SK-N-SH (cell line): ENCODE results near the gene GALNTL6.

ENCODE experiments used
- EP300 ChIP-seq, 2 experiments: IDR thresholded peaks; 2 replicates each; pipeline versions ENCODE4 v1.4.0 to v1.6.1; 2012; ENCODE audit warnings: borderline replicate concordance in 1 of 2, low read depth in 1 of 2, low read length in 1 of 2
- EZH2phosphoT487 ChIP-seq: fragments of 200-600 bp; sonication (generic); IDR thresholded peaks from 2 replicates; pipeline ENCODE4 v1.6.1; 2017; ENCODE audit warnings: low read depth, mixed run types, mild to moderate bottlenecking, antibody characterized with exemption, moderate library complexity, borderline replicate concordance
- MXI1 ChIP-seq: IDR thresholded peaks from 2 replicates; pipeline ENCODE4 v1.6.1; 2012; ENCODE audit warnings: mild to moderate bottlenecking, low read depth, low read length, improper control_type of control experiment
- RCOR1 ChIP-seq: fragments of 150-350 bp; IDR thresholded peaks from 2 replicates; pipeline ENCODE4 v1.6.1; 2017; ENCODE audit warnings: antibody characterized with exemption, low read length
- TCF12 ChIP-seq: IDR thresholded peaks from 2 replicates; pipeline ENCODE4 v1.4.0; 2012
- TF ChIP-seq, protein P1 (sequence below): fragments of 200-600 bp; sonication (generic); IDR thresholded peaks from 2 replicates; pipeline ENCODE4 v1.6.1; 2017; ENCODE audit warnings: antibody characterized with exemption, mild to moderate bottlenecking, moderate library complexity
- TF ChIP-seq, protein P2 (sequence below): fragments of 150-350 bp; IDR thresholded peaks from 2 replicates; pipeline ENCODE4 v1.6.1; 2017; ENCODE audit warnings: antibody characterized with exemption, low read length, low read depth, borderline replicate concordance
- TF ChIP-seq, protein P3 (sequence below): IDR thresholded peaks from 2 replicates; pipeline ENCODE4 v1.6.1; 2012; ENCODE audit warnings: mild to moderate bottlenecking, low read depth, low read length, moderate library complexity

DNA sequence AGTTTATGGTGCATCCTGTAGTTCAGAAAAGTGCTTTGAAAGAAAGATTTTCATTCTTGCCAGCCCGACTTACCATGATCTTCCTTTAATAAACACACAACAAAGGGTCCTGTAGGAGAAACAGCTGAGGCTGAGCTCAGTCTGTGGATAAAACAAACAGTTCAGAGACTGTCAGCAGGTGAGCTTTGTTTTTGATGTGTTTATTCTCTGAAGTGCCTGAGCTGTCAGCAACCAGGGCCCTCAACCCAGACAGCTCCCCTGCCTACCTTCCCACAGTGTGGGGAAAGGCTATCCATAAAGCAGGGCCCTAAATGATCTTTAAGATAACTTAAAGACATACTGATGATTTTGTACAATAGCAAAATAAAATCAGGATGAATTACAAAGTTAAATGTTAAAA, 896.2 kb downstream of the GALNTL6 start:
- TF ChIP-seq, protein P1, sequence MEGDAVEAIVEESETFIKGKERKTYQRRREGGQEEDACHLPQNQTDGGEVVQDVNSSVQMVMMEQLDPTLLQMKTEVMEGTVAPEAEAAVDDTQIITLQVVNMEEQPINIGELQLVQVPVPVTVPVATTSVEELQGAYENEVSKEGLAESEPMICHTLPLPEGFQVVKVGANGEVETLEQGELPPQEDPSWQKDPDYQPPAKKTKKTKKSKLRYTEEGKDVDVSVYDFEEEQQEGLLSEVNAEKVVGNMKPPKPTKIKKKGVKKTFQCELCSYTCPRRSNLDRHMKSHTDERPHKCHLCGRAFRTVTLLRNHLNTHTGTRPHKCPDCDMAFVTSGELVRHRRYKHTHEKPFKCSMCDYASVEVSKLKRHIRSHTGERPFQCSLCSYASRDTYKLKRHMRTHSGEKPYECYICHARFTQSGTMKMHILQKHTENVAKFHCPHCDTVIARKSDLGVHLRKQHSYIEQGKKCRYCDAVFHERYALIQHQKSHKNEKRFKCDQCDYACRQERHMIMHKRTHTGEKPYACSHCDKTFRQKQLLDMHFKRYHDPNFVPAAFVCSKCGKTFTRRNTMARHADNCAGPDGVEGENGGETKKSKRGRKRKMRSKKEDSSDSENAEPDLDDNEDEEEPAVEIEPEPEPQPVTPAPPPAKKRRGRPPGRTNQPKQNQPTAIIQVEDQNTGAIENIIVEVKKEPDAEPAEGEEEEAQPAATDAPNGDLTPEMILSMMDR, result no peak
- no peak for TF ChIP-seq EP300 (IDR thresholded peaks at IDR 0.05; ENCODE audit: borderline replicate concordance in 1 of 2, low read depth in 1 of 2, low read length in 1 of 2)
- no peak for TF ChIP-seq TCF12
- TF ChIP-seq RCOR1, result no peak
- TF ChIP-seq MXI1, result no peak
- TF ChIP-seq, protein P2, sequence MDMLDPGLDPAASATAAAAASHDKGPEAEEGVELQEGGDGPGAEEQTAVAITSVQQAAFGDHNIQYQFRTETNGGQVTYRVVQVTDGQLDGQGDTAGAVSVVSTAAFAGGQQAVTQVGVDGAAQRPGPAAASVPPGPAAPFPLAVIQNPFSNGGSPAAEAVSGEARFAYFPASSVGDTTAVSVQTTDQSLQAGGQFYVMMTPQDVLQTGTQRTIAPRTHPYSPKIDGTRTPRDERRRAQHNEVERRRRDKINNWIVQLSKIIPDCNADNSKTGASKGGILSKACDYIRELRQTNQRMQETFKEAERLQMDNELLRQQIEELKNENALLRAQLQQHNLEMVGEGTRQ, result no peak
- no peak for TF ChIP-seq EZH2phosphoT487
- TF ChIP-seq, protein P3, sequence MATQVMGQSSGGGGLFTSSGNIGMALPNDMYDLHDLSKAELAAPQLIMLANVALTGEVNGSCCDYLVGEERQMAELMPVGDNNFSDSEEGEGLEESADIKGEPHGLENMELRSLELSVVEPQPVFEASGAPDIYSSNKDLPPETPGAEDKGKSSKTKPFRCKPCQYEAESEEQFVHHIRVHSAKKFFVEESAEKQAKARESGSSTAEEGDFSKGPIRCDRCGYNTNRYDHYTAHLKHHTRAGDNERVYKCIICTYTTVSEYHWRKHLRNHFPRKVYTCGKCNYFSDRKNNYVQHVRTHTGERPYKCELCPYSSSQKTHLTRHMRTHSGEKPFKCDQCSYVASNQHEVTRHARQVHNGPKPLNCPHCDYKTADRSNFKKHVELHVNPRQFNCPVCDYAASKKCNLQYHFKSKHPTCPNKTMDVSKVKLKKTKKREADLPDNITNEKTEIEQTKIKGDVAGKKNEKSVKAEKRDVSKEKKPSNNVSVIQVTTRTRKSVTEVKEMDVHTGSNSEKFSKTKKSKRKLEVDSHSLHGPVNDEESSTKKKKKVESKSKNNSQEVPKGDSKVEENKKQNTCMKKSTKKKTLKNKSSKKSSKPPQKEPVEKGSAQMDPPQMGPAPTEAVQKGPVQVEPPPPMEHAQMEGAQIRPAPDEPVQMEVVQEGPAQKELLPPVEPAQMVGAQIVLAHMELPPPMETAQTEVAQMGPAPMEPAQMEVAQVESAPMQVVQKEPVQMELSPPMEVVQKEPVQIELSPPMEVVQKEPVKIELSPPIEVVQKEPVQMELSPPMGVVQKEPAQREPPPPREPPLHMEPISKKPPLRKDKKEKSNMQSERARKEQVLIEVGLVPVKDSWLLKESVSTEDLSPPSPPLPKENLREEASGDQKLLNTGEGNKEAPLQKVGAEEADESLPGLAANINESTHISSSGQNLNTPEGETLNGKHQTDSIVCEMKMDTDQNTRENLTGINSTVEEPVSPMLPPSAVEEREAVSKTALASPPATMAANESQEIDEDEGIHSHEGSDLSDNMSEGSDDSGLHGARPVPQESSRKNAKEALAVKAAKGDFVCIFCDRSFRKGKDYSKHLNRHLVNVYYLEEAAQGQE, result no peak
